Esophagus squamous epithelium (tissue), 4 donors: Measurements from ENCODE around the gene CAPN5.

ENCODE experiments used
- POLR2A ChIP-seq, 4 donors: fragments of 450-650 bp; IDR thresholded peaks; one replicate each; pipeline ENCODE4 v1.6.1; 2017; ENCODE audit warnings: antibody characterized with exemption in 4 of 4, mild to moderate bottlenecking in 4 of 4, moderate library complexity in 3 of 4
- TF ChIP-seq, protein P1 (sequence below), 6 experiments: fragments of 450-650 bp in 4 of 6; fragments of 200-600 bp in 2 of 6; sonication (generic) in 2 of 6; IDR thresholded peaks; one replicate each; pipeline ENCODE4 v1.5.1; 2016 to 2019; ENCODE audit warnings: antibody characterized with exemption in 6 of 6, mild to moderate bottlenecking in 4 of 6, moderate library complexity in 4 of 6

DNA sequence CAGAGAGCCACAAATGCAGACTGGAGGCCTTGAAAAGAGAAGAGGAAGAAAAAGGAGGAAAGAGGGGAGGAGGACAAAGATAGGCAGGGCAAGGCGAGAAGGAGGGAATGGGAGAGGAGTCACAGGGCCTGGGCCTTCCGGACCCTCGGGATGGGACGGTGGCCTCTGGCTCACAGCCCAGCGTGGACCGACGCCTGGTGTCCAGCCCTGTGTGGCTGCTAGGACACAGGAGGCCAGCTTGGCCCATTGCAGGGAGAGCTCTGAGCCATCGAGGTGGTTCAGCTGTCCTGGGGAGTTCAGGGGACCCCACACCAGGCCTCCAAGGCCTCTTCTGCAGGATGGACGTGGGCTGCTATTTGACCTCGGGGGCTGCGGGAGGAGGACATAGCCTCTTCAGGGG lies 70.7 kb downstream of the CAPN5 start:
- TF ChIP-seq, protein P1, sequence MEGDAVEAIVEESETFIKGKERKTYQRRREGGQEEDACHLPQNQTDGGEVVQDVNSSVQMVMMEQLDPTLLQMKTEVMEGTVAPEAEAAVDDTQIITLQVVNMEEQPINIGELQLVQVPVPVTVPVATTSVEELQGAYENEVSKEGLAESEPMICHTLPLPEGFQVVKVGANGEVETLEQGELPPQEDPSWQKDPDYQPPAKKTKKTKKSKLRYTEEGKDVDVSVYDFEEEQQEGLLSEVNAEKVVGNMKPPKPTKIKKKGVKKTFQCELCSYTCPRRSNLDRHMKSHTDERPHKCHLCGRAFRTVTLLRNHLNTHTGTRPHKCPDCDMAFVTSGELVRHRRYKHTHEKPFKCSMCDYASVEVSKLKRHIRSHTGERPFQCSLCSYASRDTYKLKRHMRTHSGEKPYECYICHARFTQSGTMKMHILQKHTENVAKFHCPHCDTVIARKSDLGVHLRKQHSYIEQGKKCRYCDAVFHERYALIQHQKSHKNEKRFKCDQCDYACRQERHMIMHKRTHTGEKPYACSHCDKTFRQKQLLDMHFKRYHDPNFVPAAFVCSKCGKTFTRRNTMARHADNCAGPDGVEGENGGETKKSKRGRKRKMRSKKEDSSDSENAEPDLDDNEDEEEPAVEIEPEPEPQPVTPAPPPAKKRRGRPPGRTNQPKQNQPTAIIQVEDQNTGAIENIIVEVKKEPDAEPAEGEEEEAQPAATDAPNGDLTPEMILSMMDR (IDR thresholded peaks at IDR 0.05) = no peak
- no peak for TF ChIP-seq POLR2A (IDR thresholded peaks at IDR 0.05)
